ENCODE results near the gene ZDHHC11B. TPM values are rescaled to one million over a fixed set of nuclear protein-coding genes. Genes with fewer than 3 reads are reported as not detected.

Gene ZDHHC11B
- total RNA-seq, 1 experiment from 2014 or later, result 3.8 TPM

DNA sequence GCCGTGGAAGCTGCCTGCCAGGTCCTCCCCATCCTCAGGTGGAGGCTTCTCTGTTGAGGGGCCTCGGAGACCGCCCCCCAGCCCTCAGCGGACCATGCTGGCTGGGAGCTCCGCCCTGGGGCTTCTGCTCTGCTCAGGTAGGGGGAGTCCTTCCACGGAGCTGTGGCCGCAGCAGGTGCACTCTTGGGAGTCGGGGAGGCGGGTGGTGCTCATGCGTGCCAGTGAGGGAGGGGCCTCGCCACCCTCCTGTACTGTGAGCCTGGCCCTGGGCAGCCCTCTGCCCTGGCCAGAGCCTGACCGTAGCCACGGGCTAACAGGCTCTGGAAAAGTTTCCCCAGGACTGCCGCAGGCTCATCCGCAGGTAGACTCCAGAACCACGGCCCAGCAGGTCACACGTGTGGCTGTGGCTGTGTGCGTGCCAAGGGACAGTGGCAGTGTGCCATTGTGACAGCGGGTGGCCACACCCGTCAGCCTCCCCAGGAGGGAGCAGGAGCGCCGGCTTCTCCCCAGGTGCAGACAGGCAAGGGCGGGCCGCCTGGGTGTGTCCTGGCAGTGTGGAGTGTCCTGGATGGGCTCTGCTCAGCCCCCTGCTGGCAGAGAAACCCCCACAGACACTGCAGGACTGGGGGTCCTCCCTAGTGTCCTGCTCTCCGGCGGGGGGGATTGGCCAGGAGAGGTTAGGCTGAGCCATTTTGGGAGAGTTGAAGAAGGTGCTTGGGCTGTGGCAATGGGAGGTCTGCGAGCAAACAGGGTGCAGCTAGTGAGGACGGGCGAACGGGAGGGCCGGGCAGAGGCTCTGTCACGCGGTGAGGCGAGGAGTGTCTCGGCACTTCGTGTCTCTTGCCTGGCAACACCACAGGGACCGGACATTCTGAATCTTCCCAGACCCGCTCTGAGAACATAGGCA, 120.8 kb downstream of the ZDHHC11B start:
- no peak for DNase-seq (ENCODE audit: low read depth, low spot score)
- CTCF ChIA-PET, result no interaction called here
- intact Hi-C loops (cut with micrococcal nuclease), result no loop called here

More for the DNA sequence above, 120.8 kb downstream of the ZDHHC11B start:
- no peak overlapping the region for H3K4me3 ChIP-seq (replicated peaks in 1 of 2; ENCODE audit: low read depth in 1 of 2, low read length in 2 of 2)
- no peaks in the 10 kb centered on the region for H4K20me1 ChIP-seq (ENCODE audit: insufficient read depth)
- TF ChIP-seq, protein P1, sequence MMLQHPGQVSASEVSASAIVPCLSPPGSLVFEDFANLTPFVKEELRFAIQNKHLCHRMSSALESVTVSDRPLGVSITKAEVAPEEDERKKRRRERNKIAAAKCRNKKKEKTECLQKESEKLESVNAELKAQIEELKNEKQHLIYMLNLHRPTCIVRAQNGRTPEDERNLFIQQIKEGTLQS (IDR thresholded peaks at IDR 0.05), result no peak
- TF ChIP-seq, protein P2, sequence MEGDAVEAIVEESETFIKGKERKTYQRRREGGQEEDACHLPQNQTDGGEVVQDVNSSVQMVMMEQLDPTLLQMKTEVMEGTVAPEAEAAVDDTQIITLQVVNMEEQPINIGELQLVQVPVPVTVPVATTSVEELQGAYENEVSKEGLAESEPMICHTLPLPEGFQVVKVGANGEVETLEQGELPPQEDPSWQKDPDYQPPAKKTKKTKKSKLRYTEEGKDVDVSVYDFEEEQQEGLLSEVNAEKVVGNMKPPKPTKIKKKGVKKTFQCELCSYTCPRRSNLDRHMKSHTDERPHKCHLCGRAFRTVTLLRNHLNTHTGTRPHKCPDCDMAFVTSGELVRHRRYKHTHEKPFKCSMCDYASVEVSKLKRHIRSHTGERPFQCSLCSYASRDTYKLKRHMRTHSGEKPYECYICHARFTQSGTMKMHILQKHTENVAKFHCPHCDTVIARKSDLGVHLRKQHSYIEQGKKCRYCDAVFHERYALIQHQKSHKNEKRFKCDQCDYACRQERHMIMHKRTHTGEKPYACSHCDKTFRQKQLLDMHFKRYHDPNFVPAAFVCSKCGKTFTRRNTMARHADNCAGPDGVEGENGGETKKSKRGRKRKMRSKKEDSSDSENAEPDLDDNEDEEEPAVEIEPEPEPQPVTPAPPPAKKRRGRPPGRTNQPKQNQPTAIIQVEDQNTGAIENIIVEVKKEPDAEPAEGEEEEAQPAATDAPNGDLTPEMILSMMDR (IDR thresholded peaks at IDR 0.05 in 2 of 3, conservative IDR thresholded peaks at IDR 0.05 in 1 of 3; ENCODE audit: borderline replicate concordance in 1 of 3, insufficient read depth in 1 of 3, low read depth in 2 of 3, low read length in 2 of 3), result peak in 1 of 3 experiments; percentile 11; a peak in 1 of 6 replicates
- TF ChIP-seq ZFX (IDR thresholded peaks at IDR 0.05) (no peak), RAD21 (IDR thresholded peaks at IDR 0.05; ENCODE audit: low read depth) (no peak)
- no peaks in the 10 kb centered on the region for H3K9me3 ChIP-seq (ENCODE audit: control insufficient read depth in 1 of 2, insufficient read depth in 1 of 2, low read depth in 1 of 2, low read length in 2 of 2)
- no peaks in the 10 kb centered on the region for H3K79me2 ChIP-seq (ENCODE audit: insufficient read depth, low read length)
- peak; percentile 70 for ATAC-seq
- POLR2A ChIA-PET, result no interaction called here
- no peaks in the 10 kb centered on the region for H3K9me2 ChIP-seq (ENCODE audit: insufficient read depth)
- H3K4me2 ChIP-seq (ENCODE audit: low read length), result peak overlapping the region; percentile 27
- RAD21 ChIA-PET (ENCODE audit: low non-redundant PET in 1 of 2, low total read pairs in 2 of 2, uncharacterized antibody in 2 of 2, unreplicated experiment in 2 of 2), result no interaction called here
- no peak overlapping the region for H3K9ac ChIP-seq (ENCODE audit: low read length)
- BruUV-seq (replicated peaks), result no TSS peak
- H3K36me3 ChIP-seq (ENCODE audit: control insufficient read depth in 1 of 2, insufficient read depth in 2 of 2, low read length in 2 of 2), result peaks cover 6 to 16% of the 10 kb centered on the region in 2 experiments; a peak in 2 of 4 replicates
- peaks cover 5 to 24% of the 10 kb centered on the region in 2 experiments; a peak in 3 of 4 replicates for H3K4me1 ChIP-seq (ENCODE audit: control insufficient read depth in 1 of 2, insufficient read depth in 2 of 2, low read length in 2 of 2)
- no peak overlapping the region for H2AFZ ChIP-seq (ENCODE audit: low read depth, low read length, poor library complexity, severe bottlenecking)
- peak overlapping the region; percentile 43 for H3K27ac ChIP-seq (ENCODE audit: low read depth, low read length)
- H3K27me3 ChIP-seq (ENCODE audit: insufficient read depth, low read length), result no peaks in the 10 kb centered on the region

Measured in HCT116 (cell line).